Measurements from ENCODE around the gene OLIG1.

OLIG1 gene

GRCh38 chr21:33115631-33116510, 45.9 kb downstream of the OLIG1 start:
- DNase-seq (ENCODE audit: low read depth): no peak
- no peak overlapping the region for H3K4me3 ChIP-seq (replicated peaks; ENCODE audit: low read depth, low read length)
- TF ChIP-seq CTCF (IDR thresholded peaks at IDR 0.05; ENCODE audit: low read length, missing control alignments): no peak

DNA sequence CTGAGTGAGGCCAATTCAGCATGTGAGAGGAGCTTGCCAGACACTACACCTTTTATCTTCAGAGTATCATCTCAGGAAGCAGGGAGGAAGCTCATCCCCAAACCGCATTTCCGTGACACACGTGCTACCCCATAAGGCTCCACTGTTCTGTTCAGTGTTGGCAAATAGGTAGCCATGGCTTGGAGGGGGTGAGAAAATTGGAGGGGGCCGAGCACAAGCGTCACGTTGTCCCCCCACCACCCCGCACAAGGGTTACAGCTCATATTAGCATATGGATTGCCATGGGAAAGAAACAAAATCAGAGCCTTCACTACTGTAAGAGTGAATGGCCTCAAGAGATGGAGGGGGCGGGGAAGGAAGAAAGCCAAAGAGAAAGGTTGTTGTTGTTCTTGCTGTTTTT, 46.7 kb downstream of the OLIG1 start:
- DNase-seq (ENCODE audit: low read depth): no peak
- TF ChIP-seq CTCF (IDR thresholded peaks at IDR 0.05; ENCODE audit: low read length, missing control alignments): no peak
- H3K4me3 ChIP-seq (replicated peaks; ENCODE audit: low read depth, low read length): no peak overlapping the region

DNA sequence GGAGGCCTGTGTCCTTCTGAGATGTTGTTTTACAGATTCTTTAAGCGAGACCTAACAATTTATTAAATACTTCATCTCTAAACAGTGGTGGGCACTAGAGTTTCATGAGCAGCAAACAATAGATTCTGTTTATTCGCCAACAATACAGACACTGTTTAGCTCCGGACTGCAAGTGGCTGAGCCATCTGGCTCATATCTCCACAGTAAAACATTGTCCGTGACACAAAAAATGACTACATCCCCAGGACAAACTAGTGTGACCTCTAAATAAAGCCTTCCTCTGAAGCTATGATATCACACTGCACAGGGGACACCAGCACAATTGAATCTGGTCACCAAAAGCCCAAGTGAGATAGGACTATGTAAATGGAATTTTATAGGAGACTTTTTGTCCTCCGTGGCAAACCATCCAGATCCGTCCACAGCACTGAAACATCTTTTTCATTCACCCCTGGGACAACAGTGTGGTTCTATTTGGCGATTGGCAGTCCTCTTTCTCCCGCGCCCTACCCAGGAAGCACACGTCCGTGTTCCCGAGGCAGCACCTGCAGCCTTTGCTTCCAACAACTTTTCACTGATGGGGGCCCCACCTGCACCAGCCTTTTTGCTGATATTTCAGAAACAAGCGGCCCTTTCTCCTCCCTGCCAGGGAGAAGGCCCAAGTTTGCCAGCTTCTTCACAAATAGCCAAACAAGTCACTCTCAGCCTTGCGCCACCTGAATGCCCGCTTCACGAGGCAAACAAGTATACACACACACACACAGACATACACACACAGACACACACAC, 47.4 kb downstream of the OLIG1 start:
- no peak for DNase-seq (ENCODE audit: low read depth)
- TF ChIP-seq CTCF (IDR thresholded peaks at IDR 0.05; ENCODE audit: low read length, missing control alignments): no peak
- H3K4me3 ChIP-seq (replicated peaks; ENCODE audit: low read depth, low read length): no peak overlapping the region

Data from fibroblast of pulmonary artery (primary cell).